Fibroblast of lung (primary cell): ENCODE measurements around the gene SERPINI1.

ENCODE experiments used
- CTCF ChIP-seq, 2 donors: IDR thresholded peaks in 1 of 2; conservative IDR thresholded peaks in 1 of 2; 1 replicate in 1 of 2; 2 replicates in 1 of 2; pipeline ENCODE4 v1.5.1; 2011 to 2012; ENCODE audit warnings: low read length in 2 of 2, control low read depth in 1 of 2, inconsistent platforms in 1 of 2, low read depth in 1 of 2, mild to moderate bottlenecking in 1 of 2
- EZH2 ChIP-seq: IDR thresholded peaks from 2 replicates; pipeline ENCODE4 v1.5.1; 2012; ENCODE audit warnings: low read length, control low read depth, mild to moderate bottlenecking; ENCODE audit errors: missing control alignments

GRCh38 chr3:167762296-167762695 lies 26.8 kb downstream of the SERPINI1 start:
- TF ChIP-seq CTCF (conservative IDR thresholded peaks at IDR 0.05 in 1 of 2, IDR thresholded peaks at IDR 0.05 in 1 of 2; ENCODE audit: low read depth in 1 of 2, low read length in 2 of 2) = no peak
- no peak for TF ChIP-seq EZH2
